HEK293 (cell line): Measurements from ENCODE around the gene C1QTNF4.

Experiments
- KLF10 ChIP-seq: fragments of 450-650 bp; IDR thresholded peaks from 2 replicates; pipeline ENCODE4 v1.5.1; 2018; ENCODE audit warnings: missing biosample characterization, mild to moderate bottlenecking, missing genetic modification characterization
- KLF17 ChIP-seq: fragments of 450-650 bp; formaldehyde crosslinking; IDR thresholded peaks from 2 replicates; pipeline ENCODE4 v1.5.1; 2016; ENCODE audit warnings: missing biosample characterization, missing genetic modification characterization
- MEIS1 ChIP-seq: sonication (generic); formaldehyde crosslinking; IDR thresholded peaks from 2 replicates; pipeline ENCODE4 v1.8.1; 2022; ENCODE audit warnings: missing genetic modification reagents, mild to moderate bottlenecking, borderline replicate concordance
- MZF1 ChIP-seq: fragments of 450-650 bp; formaldehyde crosslinking; IDR thresholded peaks from 2 replicates; pipeline ENCODE4 v1.5.1; 2017; ENCODE audit warnings: missing biosample characterization, missing genetic modification characterization, borderline replicate concordance
- ZBTB49 ChIP-seq: fragments of 450-650 bp; formaldehyde crosslinking; IDR thresholded peaks from 2 replicates; pipeline ENCODE4 v1.5.1; 2016; ENCODE audit warnings: missing biosample characterization, missing genetic modification characterization, low read depth
- ZBTB8A ChIP-seq: fragments of 450-650 bp; formaldehyde crosslinking; IDR thresholded peaks from 2 replicates; pipeline ENCODE4 v1.5.1; 2016; ENCODE audit warnings: missing biosample characterization, missing genetic modification characterization
- ZEB2 ChIP-seq: fragments of 450-650 bp; formaldehyde crosslinking; IDR thresholded peaks from 2 replicates; pipeline ENCODE4 v1.5.1; 2016; ENCODE audit warnings: missing biosample characterization, missing genetic modification characterization
- ZFP37 ChIP-seq: fragments of 450-650 bp; formaldehyde crosslinking; IDR thresholded peaks from 2 replicates; pipeline ENCODE4 v1.5.1; 2016; ENCODE audit warnings: missing biosample characterization, missing genetic modification characterization
- ZNF114 ChIP-seq: fragments of 450-650 bp; formaldehyde crosslinking; IDR thresholded peaks from 2 replicates; pipeline ENCODE4 v1.5.0; 2017; ENCODE audit warnings: missing biosample characterization, missing genetic modification characterization
- ZNF184 ChIP-seq: fragments of 450-650 bp; IDR thresholded peaks from 2 replicates; pipeline ENCODE4 v1.5.1; 2018; ENCODE audit warnings: missing biosample characterization, mild to moderate bottlenecking, missing genetic modification characterization
- ZNF19 ChIP-seq: fragments of 450-650 bp; formaldehyde crosslinking; IDR thresholded peaks from 2 replicates; pipeline ENCODE4; 2016; ENCODE audit warnings: missing biosample characterization, missing genetic modification characterization, low read depth
- ZNF214 ChIP-seq: fragments of 450-650 bp; formaldehyde crosslinking; IDR thresholded peaks from 2 replicates; pipeline ENCODE4 v1.5.1; 2017; ENCODE audit warnings: missing biosample characterization, mild to moderate bottlenecking, missing genetic modification characterization, borderline replicate concordance
- ZNF23 ChIP-seq: fragments of 450-650 bp; formaldehyde crosslinking; IDR thresholded peaks from 2 replicates; pipeline ENCODE4 v1.5.1; 2016; ENCODE audit warnings: missing biosample characterization, missing genetic modification characterization, borderline replicate concordance
- ZNF274 ChIP-seq, 2 experiments: fragments of 200-500 bp in 1 of 2; fragments of 450-650 bp in 1 of 2; sonication (Bioruptor generic) in 1 of 2; formaldehyde crosslinking in 1 of 2; IDR thresholded peaks; 2 replicates each; pipeline versions ENCODE4 v1.5.1 to v1.6.1; 2014 to 2016; ENCODE audit warnings: borderline replicate concordance in 1 of 2, inconsistent platforms in 1 of 2, low read length in 1 of 2, missing biosample characterization in 1 of 2, missing genetic modification characterization in 1 of 2
- ZNF366 ChIP-seq: fragments of 450-650 bp; formaldehyde crosslinking; conservative IDR thresholded peaks from 2 replicates; pipeline ENCODE4 v1.5.1; 2016; ENCODE audit warnings: missing biosample characterization, missing genetic modification characterization
- ZNF394 ChIP-seq: fragments of 450-650 bp; formaldehyde crosslinking; IDR thresholded peaks from 2 replicates; pipeline ENCODE4 v1.5.1; 2016; ENCODE audit warnings: missing biosample characterization, missing genetic modification characterization, mild to moderate bottlenecking, moderate library complexity, borderline replicate concordance
- ZNF404 ChIP-seq: fragments of 450-650 bp; formaldehyde crosslinking; IDR thresholded peaks from 2 replicates; pipeline ENCODE4 v1.5.1; 2017; ENCODE audit warnings: missing biosample characterization, missing genetic modification characterization
- ZNF423 ChIP-seq: fragments of 450-650 bp; formaldehyde crosslinking; IDR thresholded peaks from 2 replicates; pipeline ENCODE4 v1.5.1; 2016; ENCODE audit warnings: missing biosample characterization, missing genetic modification characterization
- ZNF426 ChIP-seq: fragments of 450-650 bp; formaldehyde crosslinking; IDR thresholded peaks from 2 replicates; pipeline ENCODE4 v1.5.1; 2017; ENCODE audit warnings: missing biosample characterization, missing genetic modification characterization, mild to moderate bottlenecking, inconsistent platforms, moderate library complexity
- ZNF501 ChIP-seq: fragments of 450-650 bp; formaldehyde crosslinking; IDR thresholded peaks from 2 replicates; pipeline ENCODE4 v1.5.1; 2016; ENCODE audit warnings: missing biosample characterization, missing genetic modification characterization
- ZNF521 ChIP-seq: fragments of 450-650 bp; formaldehyde crosslinking; IDR thresholded peaks from 2 replicates; pipeline ENCODE4 v1.5.1; 2017; ENCODE audit warnings: missing biosample characterization, mild to moderate bottlenecking, missing genetic modification characterization
- ZNF560 ChIP-seq: fragments of 450-650 bp; formaldehyde crosslinking; IDR thresholded peaks from 2 replicates; pipeline ENCODE4 v1.5.1; 2017; ENCODE audit warnings: missing biosample characterization, missing genetic modification characterization, borderline replicate concordance
- ZNF596 ChIP-seq: fragments of 450-650 bp; IDR thresholded peaks from 2 replicates; pipeline ENCODE4 v1.5.0; 2018; ENCODE audit warnings: missing biosample characterization, mild to moderate bottlenecking, missing genetic modification characterization, moderate library complexity
- ZNF626 ChIP-seq: fragments of 450-650 bp; sonication (Bioruptor Pico); formaldehyde crosslinking; IDR thresholded peaks from 2 replicates; pipeline ENCODE4 v1.5.1; 2018; ENCODE audit warnings: missing biosample characterization, missing genetic modification characterization, inconsistent platforms
- ZNF645 ChIP-seq: fragments of 450-650 bp; formaldehyde crosslinking; IDR thresholded peaks from 2 replicates; pipeline ENCODE4; 2016; ENCODE audit warnings: missing biosample characterization, missing genetic modification characterization
- ZNF768 ChIP-seq: fragments of 450-650 bp; formaldehyde crosslinking; IDR thresholded peaks from 2 replicates; pipeline ENCODE4 v1.5.1; 2018; ENCODE audit warnings: missing biosample characterization, mild to moderate bottlenecking, missing genetic modification characterization
- TF ChIP-seq, protein P1 (sequence below): fragments of 450-650 bp; IDR thresholded peaks from 2 replicates; pipeline ENCODE4 v1.5.1; 2018; ENCODE audit warnings: missing biosample characterization, missing genetic modification characterization
- TF ChIP-seq, protein P2 (sequence below): IDR thresholded peaks from 2 replicates; pipeline ENCODE4 v1.6.1; 2011; ENCODE audit warnings: mild to moderate bottlenecking, low read depth, low read length, borderline replicate concordance
- TF ChIP-seq, protein P3 (sequence below): fragments of 450-650 bp; formaldehyde crosslinking; IDR thresholded peaks from 2 replicates; pipeline ENCODE4 v1.5.1; 2016; ENCODE audit warnings: missing biosample characterization, missing genetic modification characterization

Gene C1QTNF4

DNA sequence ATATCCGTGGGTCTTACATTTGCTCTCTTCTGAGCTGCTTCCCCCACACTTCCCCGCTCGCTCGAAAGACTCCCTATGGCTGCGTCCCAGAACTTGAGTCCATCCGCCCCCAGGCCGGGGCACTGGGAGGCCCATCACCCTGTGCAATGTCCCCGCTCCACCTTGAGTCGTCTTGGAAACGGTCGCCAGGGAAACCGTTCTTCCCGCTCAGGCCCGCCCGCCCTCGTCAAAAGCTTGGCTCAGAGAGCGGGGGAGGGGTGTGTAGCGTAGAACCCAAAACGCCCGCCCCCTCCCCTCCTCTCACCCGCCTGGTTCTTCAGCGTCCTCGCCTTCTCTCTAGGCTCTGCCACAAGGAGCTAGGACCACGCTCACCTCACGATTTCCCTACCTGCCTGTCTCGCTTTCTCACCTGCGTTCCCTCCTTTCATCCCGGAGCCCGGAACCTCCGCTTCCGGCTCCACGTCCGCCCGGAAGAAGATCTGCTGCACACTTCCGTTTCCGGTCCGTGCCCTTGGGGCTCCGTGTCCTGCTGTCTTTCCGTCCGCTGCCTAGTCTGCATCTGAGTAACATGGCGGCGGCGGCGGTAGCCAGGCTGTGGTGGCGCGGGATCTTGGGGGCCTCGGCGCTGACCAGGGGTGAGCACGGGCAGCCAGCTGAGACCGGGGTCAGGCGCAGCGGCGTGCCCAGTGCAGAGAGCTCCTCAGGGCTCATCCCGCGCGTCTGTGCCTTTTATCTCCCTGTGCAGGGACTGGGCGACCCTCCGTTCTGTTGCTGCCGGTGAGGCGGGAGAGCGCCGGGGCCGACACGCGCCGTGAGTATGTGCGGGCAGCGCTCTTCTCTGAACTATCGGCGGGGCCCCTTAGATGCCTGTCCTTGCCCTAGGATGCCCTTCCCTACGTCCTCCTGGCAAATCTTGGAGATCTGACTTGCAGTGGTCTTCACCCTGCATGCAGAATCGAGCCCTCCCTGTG is 15.4 kb downstream of the C1QTNF4 start, which contains the start of the genes KBTBD4 and NDUFS3 (continued):
- TF ChIP-seq ZNF274 (IDR thresholded peaks at IDR 0.05; ENCODE audit: low read length) = no peak
- no peak for TF ChIP-seq ZNF274 (tag by site-specific recombination; IDR thresholded peaks at IDR 0.05; ENCODE audit: borderline replicate concordance)
- TF ChIP-seq ZNF394 (tag by site-specific recombination) = peak; percentile 80; the same call in 1 of the 2 replicates
- TF ChIP-seq ZNF114 (tag by site-specific recombination) = no peak
- TF ChIP-seq, protein P1, sequence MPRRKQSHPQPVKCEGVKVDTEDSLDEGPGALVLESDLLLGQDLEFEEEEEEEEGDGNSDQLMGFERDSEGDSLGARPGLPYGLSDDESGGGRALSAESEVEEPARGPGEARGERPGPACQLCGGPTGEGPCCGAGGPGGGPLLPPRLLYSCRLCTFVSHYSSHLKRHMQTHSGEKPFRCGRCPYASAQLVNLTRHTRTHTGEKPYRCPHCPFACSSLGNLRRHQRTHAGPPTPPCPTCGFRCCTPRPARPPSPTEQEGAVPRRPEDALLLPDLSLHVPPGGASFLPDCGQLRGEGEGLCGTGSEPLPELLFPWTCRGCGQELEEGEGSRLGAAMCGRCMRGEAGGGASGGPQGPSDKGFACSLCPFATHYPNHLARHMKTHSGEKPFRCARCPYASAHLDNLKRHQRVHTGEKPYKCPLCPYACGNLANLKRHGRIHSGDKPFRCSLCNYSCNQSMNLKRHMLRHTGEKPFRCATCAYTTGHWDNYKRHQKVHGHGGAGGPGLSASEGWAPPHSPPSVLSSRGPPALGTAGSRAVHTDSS (tag by site-specific recombination) = no peak; the same call in 1 of the 2 replicates
- no peak for TF ChIP-seq ZNF184 (tag by site-specific recombination)
- TF ChIP-seq ZBTB8A = peak; percentile 49
- TF ChIP-seq KLF10 (tag by site-specific recombination) = no peak; the same call in 1 of the 2 replicates
- no peak for TF ChIP-seq ZNF423 (tag by site-specific recombination)
- no peak for TF ChIP-seq ZNF23 (tag by site-specific recombination)
- TF ChIP-seq ZNF768 (tag by site-specific recombination) = no peak
- no peak for TF ChIP-seq MEIS1 (CRISPR knock-in tag)
- peak; percentile 97; the same call in 1 of the 2 replicates for TF ChIP-seq ZFP37 (tag by site-specific recombination)
- no peak for TF ChIP-seq ZNF560 (tag by site-specific recombination)
- TF ChIP-seq ZNF426 (tag by site-specific recombination) = no peak
- no peak for TF ChIP-seq ZBTB49 (tag by site-specific recombination)
- TF ChIP-seq ZNF501 (tag by site-specific recombination) = peak; percentile 100
- TF ChIP-seq ZNF366 (tag by site-specific recombination) = peak; percentile 99
- TF ChIP-seq MZF1 = no peak
- no peak; the same call in 1 of the 2 replicates for TF ChIP-seq ZNF645 (tag by site-specific recombination)
- TF ChIP-seq KLF17 (tag by site-specific recombination) = peak; percentile 100
- TF ChIP-seq ZNF404 (tag by site-specific recombination) = no peak
- no peak for TF ChIP-seq ZNF596 (tag by site-specific recombination)
- TF ChIP-seq ZNF19 (tag by site-specific recombination) = no peak
- no peak for TF ChIP-seq ZNF626 (tag by site-specific recombination)
- TF ChIP-seq ZNF521 (tag by site-specific recombination) = no peak
- TF ChIP-seq, protein P2, sequence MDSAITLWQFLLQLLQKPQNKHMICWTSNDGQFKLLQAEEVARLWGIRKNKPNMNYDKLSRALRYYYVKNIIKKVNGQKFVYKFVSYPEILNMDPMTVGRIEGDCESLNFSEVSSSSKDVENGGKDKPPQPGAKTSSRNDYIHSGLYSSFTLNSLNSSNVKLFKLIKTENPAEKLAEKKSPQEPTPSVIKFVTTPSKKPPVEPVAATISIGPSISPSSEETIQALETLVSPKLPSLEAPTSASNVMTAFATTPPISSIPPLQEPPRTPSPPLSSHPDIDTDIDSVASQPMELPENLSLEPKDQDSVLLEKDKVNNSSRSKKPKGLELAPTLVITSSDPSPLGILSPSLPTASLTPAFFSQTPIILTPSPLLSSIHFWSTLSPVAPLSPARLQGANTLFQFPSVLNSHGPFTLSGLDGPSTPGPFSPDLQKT = no peak; the same call in 1 of the 2 replicates
- TF ChIP-seq ZEB2 (tag by site-specific recombination) = peak; percentile 99
- TF ChIP-seq ZNF214 (tag by site-specific recombination) = no peak
- TF ChIP-seq, protein P3, sequence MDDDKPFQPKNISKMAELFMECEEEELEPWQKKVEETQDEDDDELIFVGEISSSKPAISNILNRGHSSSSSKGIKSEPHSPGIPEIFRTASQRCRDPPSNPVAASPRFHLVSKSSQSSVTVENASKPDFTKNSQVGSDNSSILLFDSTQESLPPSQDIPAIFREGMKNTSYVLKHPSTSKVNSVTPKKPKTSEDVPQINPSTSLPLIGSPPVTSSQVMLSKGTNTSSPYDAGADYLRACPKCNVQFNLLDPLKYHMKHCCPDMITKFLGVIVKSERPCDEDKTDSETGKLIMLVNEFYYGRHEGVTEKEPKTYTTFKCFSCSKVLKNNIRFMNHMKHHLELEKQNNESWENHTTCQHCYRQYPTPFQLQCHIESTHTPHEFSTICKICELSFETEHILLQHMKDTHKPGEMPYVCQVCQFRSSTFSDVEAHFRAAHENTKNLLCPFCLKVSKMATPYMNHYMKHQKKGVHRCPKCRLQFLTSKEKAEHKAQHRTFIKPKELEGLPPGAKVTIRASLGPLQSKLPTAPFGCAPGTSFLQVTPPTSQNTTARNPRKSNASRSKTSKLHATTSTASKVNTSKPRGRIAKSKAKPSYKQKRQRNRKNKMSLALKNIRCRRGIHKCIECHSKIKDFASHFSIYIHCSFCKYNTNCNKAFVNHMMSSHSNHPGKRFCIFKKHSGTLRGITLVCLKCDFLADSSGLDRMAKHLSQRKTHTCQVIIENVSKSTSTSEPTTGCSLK (tag by site-specific recombination) = no peak
